Activated naive CD8-positive, alpha-beta T cell treated with anti-CD3 and anti-CD28 coated beads, Interleukin-2, amount 50 U/mL, for 24 hours (primary cell): Measurements from ENCODE around the gene BIRC5.
A peak's percentile ranks its signal among the peaks of the same experiment; 100 is the strongest.

Experiments used
- ATAC-seq: fragments of 150-1000 bp; cut with Tn5 transposase; one replicate; pipeline ENCODE4 v1.10.0; 2021
- DNase-seq: peaks from one replicate; pipeline ENCODE4 v3.0.0; 2021
- H3K27ac Mint-ChIP-seq: one replicate; pipeline ENCODE4 v1.8.0; 2021; ENCODE audit warnings: mild to moderate bottlenecking, mixed read lengths
- H3K27me3 Mint-ChIP-seq: one replicate; pipeline ENCODE4 v1.8.0; 2021; ENCODE audit warnings: mixed read lengths
- H3K36me3 Mint-ChIP-seq: one replicate; pipeline ENCODE4 v1.8.0; 2021; ENCODE audit warnings: low read depth, mixed read lengths
- H3K4me1 Mint-ChIP-seq: one replicate; pipeline ENCODE4 v1.8.0; 2021; ENCODE audit warnings: mixed read lengths
- H3K4me3 Mint-ChIP-seq: one replicate; pipeline ENCODE4 v1.8.0; 2021; ENCODE audit warnings: mild to moderate bottlenecking, moderate library complexity, mixed read lengths
- H3K9me3 Mint-ChIP-seq: one replicate; pipeline ENCODE4 v1.8.0; 2021; ENCODE audit warnings: mixed read lengths

The BIRC5 gene

GRCh38 chr17:78175643-78175981 lies 38.4 kb upstream of the BIRC5 start:
- Mint-ChIP-seq H3K27me3 (no peaks in the 10 kb centered on the region), H3K4me1 (peaks cover 61% of the 10 kb centered on the region), H3K9me3 (no peaks in the 10 kb centered on the region), H3K27ac (no peak overlapping the region), H3K36me3 (peaks cover 51% of the 10 kb centered on the region), H3K4me3 (no peak overlapping the region)
- no peak for DNase-seq
- ATAC-seq: no peak

DNA sequence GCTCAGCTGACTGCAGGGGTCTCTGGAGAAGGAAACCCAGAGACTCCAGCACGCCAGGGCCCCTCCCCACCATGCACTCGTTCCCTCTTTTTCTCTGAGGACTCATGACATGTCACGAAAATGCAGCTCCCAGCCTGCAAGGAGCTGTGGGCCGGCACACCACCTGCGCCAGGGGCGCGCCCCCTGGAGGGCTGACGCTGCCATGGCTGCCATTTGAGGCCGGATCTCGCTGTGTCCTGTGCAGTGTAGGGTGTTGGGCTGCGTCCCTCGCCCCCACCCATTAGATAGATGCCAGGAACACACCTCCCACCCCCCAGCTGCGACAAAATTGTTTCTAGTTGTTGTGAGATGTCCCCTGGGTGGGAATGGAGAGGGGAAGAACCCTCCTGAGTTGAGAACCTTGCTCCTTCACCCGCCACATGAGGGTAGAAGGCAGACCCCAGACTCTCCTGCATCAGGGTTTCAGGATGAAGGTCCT lies 37.5 kb upstream of the BIRC5 start:
- DNase-seq: peak; percentile 82
- no peak overlapping the region for H3K27ac Mint-ChIP-seq

DNA sequence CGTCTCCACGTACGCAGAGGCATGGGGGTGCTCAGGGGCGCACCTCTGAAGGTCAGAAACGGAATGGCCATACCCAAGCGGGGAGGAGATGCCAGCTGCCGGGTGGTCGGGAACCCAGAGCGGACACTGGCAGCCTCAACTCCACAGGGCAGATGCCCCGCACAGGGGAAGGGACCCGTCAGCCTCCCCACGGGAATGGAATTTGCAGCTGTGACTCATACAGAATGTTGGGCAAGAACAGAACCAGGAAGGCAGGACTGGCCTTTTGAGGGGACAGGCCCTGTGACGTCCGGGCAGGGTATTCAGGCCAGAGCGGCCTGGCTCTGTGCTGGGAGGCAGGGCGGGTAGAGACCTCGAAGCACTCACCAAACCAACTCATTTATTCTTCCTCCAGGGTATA lies 34.7 kb upstream of the BIRC5 start:
- peaks cover 49% of the 10 kb centered on the region for H3K36me3 Mint-ChIP-seq
- no peaks in the 10 kb centered on the region for H3K27me3 Mint-ChIP-seq
- no peak overlapping the region for H3K27ac Mint-ChIP-seq
- H3K4me3 Mint-ChIP-seq: no peak overlapping the region
- H3K4me1 Mint-ChIP-seq: peaks cover 26% of the 10 kb centered on the region
- H3K9me3 Mint-ChIP-seq: no peaks in the 10 kb centered on the region
- ATAC-seq (no peak), DNase-seq (no peak)

More for the DNA sequence above, 37.5 kb upstream of the BIRC5 start:
- H3K4me1 Mint-ChIP-seq: peaks cover 54% of the 10 kb centered on the region
- H3K4me3 Mint-ChIP-seq: no peak overlapping the region
- H3K36me3 Mint-ChIP-seq: peaks cover 57% of the 10 kb centered on the region
- peak; percentile 79 for ATAC-seq
- H3K9me3 Mint-ChIP-seq: no peaks in the 10 kb centered on the region
- no peaks in the 10 kb centered on the region for H3K27me3 Mint-ChIP-seq

- Mint-ChIP-seq H3K4me3 (peak overlapping the region; percentile 15), H3K27me3 (no peaks in the 10 kb centered on the region), H3K36me3 (peaks cover 54% of the 10 kb centered on the region)
Measured at GRCh38 chr17:78180083-78180482, 34.0 kb upstream of the BIRC5 start.

GRCh38 chr17:78180508-78180907 lies 33.5 kb upstream of the BIRC5 start:
- H3K27me3 Mint-ChIP-seq: no peaks in the 10 kb centered on the region
- no peak for DNase-seq
- peaks cover 55% of the 10 kb centered on the region for H3K36me3 Mint-ChIP-seq
- peaks cover 34% of the 10 kb centered on the region for H3K4me1 Mint-ChIP-seq
- peak overlapping the region; percentile 52 for H3K27ac Mint-ChIP-seq
- no peak for ATAC-seq
- peak overlapping the region; percentile 15 for H3K4me3 Mint-ChIP-seq
- H3K9me3 Mint-ChIP-seq: no peaks in the 10 kb centered on the region

More at GRCh38 chr17:78180083-78180482, 34.0 kb upstream of the BIRC5 start:
- H3K27ac Mint-ChIP-seq: peak overlapping the region; percentile 52
- DNase-seq (no peak), ATAC-seq (peak; percentile 17)
- no peaks in the 10 kb centered on the region for H3K9me3 Mint-ChIP-seq
- peaks cover 30% of the 10 kb centered on the region for H3K4me1 Mint-ChIP-seq

DNA sequence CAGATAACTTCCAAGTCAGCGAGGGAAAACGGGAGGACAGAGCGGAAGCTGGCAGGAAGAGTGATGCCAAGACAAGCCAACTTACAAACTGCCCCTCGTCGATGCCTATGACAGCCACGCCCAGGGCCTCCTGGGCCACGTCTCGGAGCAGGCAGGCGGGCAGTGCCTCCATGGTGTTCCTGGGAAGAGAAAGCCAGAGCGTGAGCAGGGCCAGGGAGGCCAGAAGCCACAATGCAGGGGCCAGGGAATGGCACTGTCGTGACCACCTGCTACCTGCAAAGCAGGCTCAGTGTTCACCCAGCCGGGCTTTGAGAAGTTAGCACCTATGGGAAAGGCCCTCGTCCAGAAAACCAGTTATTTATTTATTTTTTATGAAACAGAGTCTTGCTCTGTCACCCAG lies 31.5 kb upstream of the BIRC5 start:
- no peak for ATAC-seq
- Mint-ChIP-seq H3K27me3 (no peaks in the 10 kb centered on the region), H3K9me3 (no peaks in the 10 kb centered on the region), H3K4me1 (peaks cover 30% of the 10 kb centered on the region), H3K27ac (no peak overlapping the region), H3K4me3 (no peak overlapping the region), H3K36me3 (peaks cover 51% of the 10 kb centered on the region)
- DNase-seq: no peak

GRCh38 chr17:78183916-78184315 lies 30.1 kb upstream of the BIRC5 start:
- Mint-ChIP-seq H3K36me3 (peaks cover 48% of the 10 kb centered on the region), H3K27ac (no peak overlapping the region), H3K4me3 (no peak overlapping the region), H3K9me3 (no peaks in the 10 kb centered on the region), H3K27me3 (no peaks in the 10 kb centered on the region), H3K4me1 (peaks cover 36% of the 10 kb centered on the region)
- no peak for DNase-seq
- no peak for ATAC-seq

GRCh38 chr17:78184351-78184750 lies 29.7 kb upstream of the BIRC5 start:
- no peak overlapping the region for H3K27ac Mint-ChIP-seq
- peaks cover 36% of the 10 kb centered on the region for H3K4me1 Mint-ChIP-seq
- no peaks in the 10 kb centered on the region for H3K9me3 Mint-ChIP-seq
- no peak for DNase-seq
- no peak for ATAC-seq
- no peaks in the 10 kb centered on the region for H3K27me3 Mint-ChIP-seq
- H3K36me3 Mint-ChIP-seq: peaks cover 45% of the 10 kb centered on the region
- H3K4me3 Mint-ChIP-seq: no peak overlapping the region

DNA sequence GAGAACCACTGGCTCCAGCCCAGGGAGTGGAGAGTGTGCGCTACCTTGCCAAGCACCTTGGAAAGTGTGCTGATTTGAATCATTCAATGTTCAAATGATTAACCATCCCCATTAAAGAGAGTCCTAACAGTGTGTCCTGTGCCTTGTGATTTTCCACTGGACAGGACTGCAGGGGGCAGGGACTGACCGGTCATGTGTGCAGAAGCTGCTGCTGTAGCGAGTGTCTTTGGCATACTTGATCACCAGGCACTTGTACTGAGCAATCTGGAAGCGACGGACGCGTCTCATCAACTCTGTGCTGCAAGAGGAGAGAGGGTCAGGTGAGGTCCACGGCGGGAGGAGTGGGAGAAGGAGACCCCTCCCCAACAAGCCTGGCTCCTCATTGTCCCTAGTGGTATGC lies 29.2 kb upstream of the BIRC5 start:
- DNase-seq (no peak), ATAC-seq (no peak)
- H3K4me3 Mint-ChIP-seq: peak overlapping the region; percentile 84
- no peaks in the 10 kb centered on the region for H3K27me3 Mint-ChIP-seq
- H3K4me1 Mint-ChIP-seq: peaks cover 32% of the 10 kb centered on the region
- peaks cover 39% of the 10 kb centered on the region for H3K36me3 Mint-ChIP-seq
- H3K9me3 Mint-ChIP-seq: no peaks in the 10 kb centered on the region
- H3K27ac Mint-ChIP-seq: peak overlapping the region; percentile 53

- peak; percentile 7 for ATAC-seq
Measured at GRCh38 chr17:78185981-78186691, 27.9 kb upstream of the BIRC5 start.

DNA sequence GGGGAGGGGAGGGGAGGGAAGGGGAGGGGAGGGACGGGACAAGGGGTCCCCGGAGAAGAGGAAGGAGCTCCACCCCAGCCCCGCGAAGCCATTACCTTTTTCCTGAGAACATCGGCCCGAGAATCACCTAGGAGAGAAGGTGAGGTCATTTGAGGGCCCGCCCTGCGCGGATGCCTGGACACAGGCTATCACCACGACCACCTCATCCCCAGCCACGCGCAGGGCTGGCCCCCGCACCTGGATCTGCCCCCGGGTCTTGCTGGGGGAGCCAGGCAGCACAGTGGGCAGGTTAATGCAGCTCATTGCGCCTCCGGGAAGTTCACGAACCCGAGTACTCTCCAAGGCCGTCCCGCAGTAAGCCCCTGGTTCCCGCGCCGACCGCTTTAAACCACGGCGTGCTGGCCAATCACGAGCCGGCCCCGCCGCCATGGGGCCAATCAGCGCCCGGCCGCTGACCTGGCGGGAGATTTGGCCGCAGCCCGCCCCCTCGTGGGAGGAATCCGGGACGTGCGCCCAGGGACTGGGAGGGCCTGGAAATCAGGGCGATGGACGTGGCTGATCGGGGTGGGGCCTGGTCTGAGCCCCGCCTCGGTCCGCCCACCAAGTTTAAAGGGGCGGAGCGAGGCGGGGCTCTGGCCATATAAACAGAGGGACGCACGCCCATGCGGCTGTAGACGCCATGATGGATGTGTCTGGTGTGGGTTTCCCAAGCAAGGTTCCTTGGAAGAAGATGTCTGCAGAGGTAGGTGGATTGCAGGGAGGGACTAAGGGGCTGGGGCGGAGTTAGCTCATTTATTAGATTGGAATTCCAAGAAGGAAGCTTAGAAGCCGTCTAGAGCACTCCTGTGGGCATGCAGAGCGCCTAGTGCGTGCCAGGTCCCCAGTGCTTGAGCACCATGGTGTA lies 27.1 kb upstream of the BIRC5 start, which contains the start of the genes AFMID and TK1:
TSS of gene AFMID (plus strand) at position 671 of the 904 bp plus-strand sequence. CDS start at position 680, 9 bp downstream.
TSS of gene TK1 (minus strand) at position 361 of the 904 bp plus-strand sequence. CDS start at position 303, 58 bp downstream.
- H3K9me3 Mint-ChIP-seq: no peaks in the 10 kb centered on the region
- H3K36me3 Mint-ChIP-seq: peaks cover 28% of the 10 kb centered on the region
- H3K4me3 Mint-ChIP-seq: peak within 1 kb of the TSS; percentile 84
- H3K27ac Mint-ChIP-seq: peak within 1 kb of the TSS; percentile 79
- peak; percentile 97 for ATAC-seq
- H3K4me1 Mint-ChIP-seq: peaks cover 26% of the 10 kb centered on the region
- peak; percentile 98 for DNase-seq
- no peaks in the 10 kb centered on the region for H3K27me3 Mint-ChIP-seq

More at GRCh38 chr17:78185981-78186691, 27.9 kb upstream of the BIRC5 start:
- H3K27me3 Mint-ChIP-seq: no peaks in the 10 kb centered on the region
- H3K4me3 Mint-ChIP-seq: peak overlapping the region; percentile 84
- DNase-seq: peak; percentile 20
- peaks cover 32% of the 10 kb centered on the region for H3K36me3 Mint-ChIP-seq
- peaks cover 26% of the 10 kb centered on the region for H3K4me1 Mint-ChIP-seq
- no peaks in the 10 kb centered on the region for H3K9me3 Mint-ChIP-seq
- peak overlapping the region; percentile 77 for H3K27ac Mint-ChIP-seq

DNA sequence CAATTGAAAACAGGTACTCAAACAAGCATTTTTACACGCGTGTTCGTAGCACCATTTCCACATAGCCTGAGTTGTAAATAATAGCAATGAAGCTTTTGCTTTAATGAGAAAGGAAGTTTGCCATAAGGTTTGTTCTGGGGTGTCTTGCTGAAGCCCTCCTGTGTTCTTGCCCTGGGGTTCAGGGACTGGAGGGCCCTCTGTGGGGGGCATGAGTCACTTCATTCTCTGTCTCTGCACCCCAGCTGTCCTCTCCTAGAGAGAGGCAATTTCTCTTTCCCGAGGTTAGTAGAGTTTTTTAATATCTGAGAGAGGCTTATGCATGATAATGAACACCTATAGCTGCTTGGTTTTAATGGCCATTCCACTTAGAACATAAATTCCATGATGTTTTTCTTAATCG lies 17.3 kb upstream of the BIRC5 start:
- Mint-ChIP-seq H3K4me1 (peaks cover 4% of the 10 kb centered on the region), H3K4me3 (no peak overlapping the region), H3K27me3 (no peaks in the 10 kb centered on the region), H3K27ac (no peak overlapping the region), H3K36me3 (peaks cover 19% of the 10 kb centered on the region), H3K9me3 (no peaks in the 10 kb centered on the region)
- no peak for ATAC-seq
- no peak for DNase-seq

- Mint-ChIP-seq H3K27ac (no peak overlapping the region), H3K9me3 (no peaks in the 10 kb centered on the region), H3K4me3 (no peak overlapping the region), H3K4me1 (peaks cover 4% of the 10 kb centered on the region), H3K36me3 (peaks cover 19% of the 10 kb centered on the region), H3K27me3 (no peaks in the 10 kb centered on the region)
- DNase-seq (no peak), ATAC-seq (no peak)
Measured at GRCh38 chr17:78197147-78197832, 16.8 kb upstream of the BIRC5 start.

DNA sequence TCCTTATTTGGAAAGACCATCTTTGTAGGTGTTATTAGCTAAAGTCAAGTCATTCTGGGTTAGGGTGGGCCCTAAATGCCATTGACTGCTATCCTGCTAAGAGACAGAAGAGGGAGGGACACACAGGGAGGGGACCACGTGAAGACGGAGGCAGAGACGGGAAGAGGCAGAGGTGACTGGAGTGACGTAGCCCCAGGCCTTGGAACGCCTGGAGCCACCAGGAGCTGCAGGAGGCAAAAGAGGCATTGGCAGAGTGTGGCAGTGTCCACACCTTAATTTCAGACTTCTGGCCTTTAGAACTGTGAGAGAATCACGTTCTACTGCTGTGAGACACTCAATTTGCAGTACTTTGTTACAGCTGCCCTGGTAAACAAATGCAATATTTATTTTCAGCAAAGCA lies 13.6 kb upstream of the BIRC5 start:
- Mint-ChIP-seq H3K27ac (no peak overlapping the region), H3K4me3 (no peak overlapping the region), H3K9me3 (no peaks in the 10 kb centered on the region), H3K36me3 (peaks cover 11% of the 10 kb centered on the region), H3K27me3 (no peaks in the 10 kb centered on the region), H3K4me1 (peaks cover 4% of the 10 kb centered on the region)
- no peak for DNase-seq
- no peak for ATAC-seq
